Esophagus squamous epithelium (tissue), 5 donors: Measurements from ENCODE around the gene RBM20. TPM values are rescaled to one million over a fixed set of nuclear protein-coding genes. Genes with fewer than 3 reads are reported as not detected.
"Not testable (repeated sequence)": the region's sequence is repeated elsewhere in the genome, so short reads cannot be mapped to it uniquely, and the experiment has no call there.

Source experiments
- DNase-seq: peaks from one replicate; lab custom pipeline; 2025; lab: John Stamatoyannopoulos, UW
- H3K27ac ChIP-seq, 4 donors: fragments of 200-600 bp; sonication (generic); one replicate each; pipeline ENCODE4 v1.5.1; 2016 to 2019; ENCODE audit warnings: mild to moderate bottlenecking in 1 of 4
- H3K27me3 ChIP-seq, 4 donors: fragments of 200-600 bp; sonication (generic); 1 replicate in 3 of 4; 2 replicates in 1 of 4; pipeline versions ENCODE4 v1.5.1 to v1.6.0; 2017 to 2021; ENCODE audit warnings: antibody characterized with exemption in 1 of 4
- H3K36me3 ChIP-seq, 3 donors: fragments of 200-600 bp; sonication (generic); one replicate each; pipeline ENCODE4 v1.5.1; 2016 to 2019
- H3K4me1 ChIP-seq, 3 donors: fragments of 200-600 bp; sonication (generic); one replicate each; pipeline ENCODE4 v1.5.1; 2017 to 2019
- H3K4me3 ChIP-seq, 4 donors: fragments of 200-600 bp; sonication (generic); 1 replicate in 3 of 4; 2 replicates in 1 of 4; pipeline ENCODE4 v1.5.1; 2016 to 2019; ENCODE audit warnings: mild to moderate bottlenecking in 2 of 4, moderate library complexity in 1 of 4
- H3K9me3 ChIP-seq, 3 donors: fragments of 200-600 bp; sonication (generic); one replicate each; pipeline ENCODE4 v1.5.1; 2016 to 2019
- CTCF ChIP-seq, 6 experiments: fragments of 450-650 bp in 4 of 6; fragments of 200-600 bp in 2 of 6; sonication (generic) in 2 of 6; IDR thresholded peaks; one replicate each; pipeline ENCODE4 v1.5.1; 2016 to 2019; ENCODE audit warnings: antibody characterized with exemption in 6 of 6, mild to moderate bottlenecking in 4 of 6, moderate library complexity in 4 of 6
- POLR2A ChIP-seq, 4 donors: fragments of 450-650 bp; IDR thresholded peaks; one replicate each; pipeline ENCODE4 v1.6.1; 2017; ENCODE audit warnings: antibody characterized with exemption in 4 of 4, mild to moderate bottlenecking in 4 of 4, moderate library complexity in 3 of 4
- WGBS, 2 donors: methylation state at CpG; one replicate each; pipeline ENCODE4 v1.1.5; 2018; 5-methylcytosine and 5-hydroxymethylcytosine counted together
- intact Hi-C: fragments of 100-400 bp; cut with DNase I; formaldehyde crosslinking; loops from one replicate; pipeline ENCODE4 v1.15.0; 2022
- total RNA-seq, 4 donors: library from RNA; depleted of rRNA; stranded (reverse); fragments of >200 nt; gene quantifications; one replicate each; pipeline ENCODE4 v1.1.0, GENCODE V29; 2016
- donor health status: DM: yes; HTN: yes; CAD: no.

The RBM20 gene
- total RNA-seq, 4 donors from 2014 or later, result 2.1 to 10.3 (median 3.7) TPM

- TF ChIP-seq CTCF (IDR thresholded peaks at IDR 0.05) (no peak), POLR2A (IDR thresholded peaks at IDR 0.05) (no peak)
- WGBS, 2 donors, result 19 to 20% methylated on average over 2 of the region's 2 CpGs
- no peak for DNase-seq
- H3K4me3 ChIP-seq, result no peak overlapping the region
- peaks cover 0 to 3% (median 0%) of the 10 kb centered on the region in 4 donors for H3K27me3 ChIP-seq
- intact Hi-C loops, result loop anchor here (10.0 kb wide), 2 partner anchors 135 to 295 kb away; no protein-coding TSS in a partner anchor
- peaks cover 0 to 27% (median 0%) of the 10 kb centered on the region in 3 donors for H3K36me3 ChIP-seq
- H3K27ac ChIP-seq, result no peak overlapping the region
- no peaks in the 10 kb centered on the region for H3K9me3 ChIP-seq
- no peaks in the 10 kb centered on the region for H3K4me1 ChIP-seq
Measured at GRCh38 chr10:110609605-110610004, 34.5 kb upstream of the RBM20 start.

GRCh38 chr10:110610308-110610774 is 33.8 kb upstream of the RBM20 start:
- Histone ChIP-seq H3K4me1 (no peaks in the 10 kb centered on the region), H3K4me3 (no peak overlapping the region), H3K36me3 (peaks cover 0 to 20% (median 0%) of the 10 kb centered on the region in 3 donors), H3K27ac (no peak overlapping the region), H3K9me3 (no peaks in the 10 kb centered on the region), H3K27me3 (peaks cover 0 to 3% (median 0%) of the 10 kb centered on the region in 4 donors)
- WGBS, 2 donors, result 11 to 28% methylated on average over 3 of the region's 3 CpGs
- no peak for DNase-seq
- TF ChIP-seq POLR2A (IDR thresholded peaks at IDR 0.05), result no peak
- TF ChIP-seq CTCF (IDR thresholded peaks at IDR 0.05), result peak; percentile 53 to 78 (median 62)
- intact Hi-C loops, result loop anchor here (10.0 kb wide), 2 partner anchors 134 to 294 kb away; no protein-coding TSS in a partner anchor

GRCh38 chr10:110610781-110611180 is 33.4 kb upstream of the RBM20 start:
- not testable (repeated sequence) for H3K27ac ChIP-seq, H3K4me3 ChIP-seq, H3K27me3 ChIP-seq, H3K4me1 ChIP-seq, DNase-seq, H3K9me3 ChIP-seq
- WGBS, 2 donors, result 67 to 72% methylated on average over 3 of the region's 3 CpGs
- H3K36me3 ChIP-seq, result peaks cover 0 to 15% (median 0%) of the 10 kb centered on the region in 3 donors
- intact Hi-C loops, result loop anchor here (10.0 kb wide), 2 partner anchors 134 to 294 kb away; no protein-coding TSS in a partner anchor

GRCh38 chr10:110612087-110612486 is 32.0 kb upstream of the RBM20 start:
- H3K36me3 ChIP-seq, result peaks cover 0 to 4% (median 0%) of the 10 kb centered on the region in 3 donors
- 72 to 93% methylated on average over 3 of the region's 3 CpGs for WGBS, 2 donors

GRCh38 chr10:110612629-110613028 is 31.5 kb upstream of the RBM20 start:
- Histone ChIP-seq H3K36me3 (no peaks in the 10 kb centered on the region), H3K4me1 (no peaks in the 10 kb centered on the region), H3K27ac (no peak overlapping the region), H3K4me3 (no peak overlapping the region), H3K9me3 (no peaks in the 10 kb centered on the region), H3K27me3 (peaks cover 0 to 3% (median 0%) of the 10 kb centered on the region in 4 donors)
- TF ChIP-seq CTCF (IDR thresholded peaks at IDR 0.05) (no peak), POLR2A (IDR thresholded peaks at IDR 0.05) (no peak)
- intact Hi-C loops, result loop anchor here (10.0 kb wide), 2 partner anchors 132 to 292 kb away; no protein-coding TSS in a partner anchor
- 79 to 95% methylated on average over 4 of the region's 4 CpGs for WGBS, 2 donors
- DNase-seq, result no peak

More at GRCh38 chr10:110612087-110612486, 32.0 kb upstream of the RBM20 start:
- Histone ChIP-seq H3K27ac (no peak overlapping the region), H3K4me1 (no peaks in the 10 kb centered on the region), H3K4me3 (no peak overlapping the region), H3K27me3 (peaks cover 0 to 3% (median 0%) of the 10 kb centered on the region in 4 donors), H3K9me3 (no peaks in the 10 kb centered on the region)
- intact Hi-C loops, result loop anchor here (10.0 kb wide), 2 partner anchors 133 to 293 kb away; no protein-coding TSS in a partner anchor
- TF ChIP-seq POLR2A (IDR thresholded peaks at IDR 0.05) (no peak), CTCF (IDR thresholded peaks at IDR 0.05) (no peak)
- DNase-seq, result no peak
